ENCODE data around the gene MSL3B.
"Not testable (repeated sequence)": the region's sequence is repeated elsewhere in the genome, so short reads cannot be mapped to it uniquely, and the experiment has no call there.

The MSL3B gene

GRCh38 chr2:233882353-233882752 is 14.2 kb upstream of the MSL3B start:
- no peak for DNase-seq
- H3K9me3 ChIP-seq (replicated peaks; ENCODE audit: control insufficient read depth, low read depth, low read length): peaks cover 7% of the 10 kb centered on the region
- no peaks in the 10 kb centered on the region for H3K27me3 ChIP-seq (ENCODE audit: control insufficient read depth, insufficient read depth, low read length)

DNA sequence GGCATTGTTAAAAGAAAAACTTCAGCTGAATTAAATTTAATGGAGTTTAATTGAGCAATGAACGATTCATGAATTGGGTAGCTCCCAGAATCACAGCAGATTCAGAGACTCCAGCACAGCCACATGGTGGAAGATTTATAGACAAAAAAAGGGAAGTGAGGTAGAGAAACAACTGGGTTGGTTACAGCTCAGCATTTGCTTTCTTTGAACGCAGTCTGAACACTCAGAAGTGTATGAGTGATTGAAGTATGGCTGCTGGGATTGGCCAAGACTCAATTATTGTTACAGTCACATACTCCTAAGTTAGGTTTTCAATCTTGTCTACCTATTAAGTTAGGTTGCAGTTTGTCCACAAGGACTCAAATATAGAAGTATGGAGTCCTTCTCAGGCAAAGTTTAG is 3.9 kb upstream of the MSL3B start:
- 50% methylated on average over 1 of the region's 2 CpGs for WGBS (ENCODE audit: insufficient coverage)
- H3K9me3 ChIP-seq (replicated peaks; ENCODE audit: control insufficient read depth, low read depth, low read length); DNase-seq; H3K27me3 ChIP-seq (ENCODE audit: control insufficient read depth, insufficient read depth, low read length); H3K27ac ChIP-seq (ENCODE audit: low read length); H3K36me3 ChIP-seq (ENCODE audit: control insufficient read depth, insufficient read depth, low read length); H3K4me3 ChIP-seq (ENCODE audit: low read length); H3K4me1 ChIP-seq (ENCODE audit: control insufficient read depth, insufficient read depth, low read length): not testable (repeated sequence)

More at GRCh38 chr2:233882353-233882752, 14.2 kb upstream of the MSL3B start:
- Histone ChIP-seq H3K4me3 (ENCODE audit: low read length) (no peak overlapping the region), H3K36me3 (ENCODE audit: control insufficient read depth, insufficient read depth, low read length) (no peaks in the 10 kb centered on the region), H3K27ac (ENCODE audit: low read length) (no peak overlapping the region), H3K4me1 (ENCODE audit: control insufficient read depth, insufficient read depth, low read length) (no peaks in the 10 kb centered on the region)

DNA sequence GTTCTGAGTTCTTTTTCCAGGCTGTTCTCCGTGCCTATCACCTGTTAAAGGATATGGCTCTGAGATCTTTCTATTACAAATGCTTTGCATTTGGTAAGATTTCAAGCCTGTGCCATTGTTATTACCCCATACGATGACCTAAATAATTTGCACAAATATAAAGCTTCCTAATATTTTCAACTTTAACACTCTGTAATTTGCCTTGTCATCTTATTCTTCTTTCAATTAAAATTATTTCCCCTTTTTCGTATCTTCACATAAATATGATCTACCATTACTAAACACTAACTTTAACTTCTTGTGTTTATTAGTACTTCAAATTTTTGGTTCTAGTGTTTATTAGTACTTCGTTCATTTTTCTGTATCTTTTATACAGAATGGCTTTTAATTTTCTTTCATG is 3.2 kb upstream of the MSL3B start:
- Histone ChIP-seq H3K36me3 (ENCODE audit: control insufficient read depth, insufficient read depth, low read length) (no peaks in the 10 kb centered on the region), H3K27ac (ENCODE audit: low read length) (no peak overlapping the region), H3K4me1 (ENCODE audit: control insufficient read depth, insufficient read depth, low read length) (no peaks in the 10 kb centered on the region), H3K4me3 (ENCODE audit: low read length) (no peak overlapping the region), H3K27me3 (ENCODE audit: control insufficient read depth, insufficient read depth, low read length) (peaks cover 6% of the 10 kb centered on the region), H3K9me3 (replicated peaks; ENCODE audit: control insufficient read depth, low read depth, low read length) (no peaks in the 10 kb centered on the region)
- 60% methylated on average over 1 of the region's 4 CpGs for WGBS (ENCODE audit: insufficient coverage)
- DNase-seq: no peak

DNA sequence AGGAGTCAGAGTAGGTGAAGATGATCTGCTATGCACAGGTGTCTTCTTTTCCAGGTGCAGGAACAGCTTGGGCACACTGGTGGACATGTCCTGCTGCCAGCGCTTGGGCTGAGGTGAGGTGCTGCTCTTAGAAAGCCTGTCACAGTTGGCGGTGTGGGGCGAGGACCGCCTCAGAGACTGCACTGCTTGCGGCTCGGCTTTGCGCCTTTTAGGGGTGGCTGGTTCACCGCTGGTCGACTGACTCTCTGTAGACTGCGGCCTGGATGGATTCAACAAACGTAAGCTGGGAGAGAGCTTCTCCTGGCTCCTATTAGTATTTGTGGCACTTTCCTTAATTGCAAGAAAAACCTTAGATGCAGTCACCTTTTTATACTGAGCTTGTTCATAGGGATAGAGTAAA is 1.7 kb downstream of the MSL3B start:
- H3K36me3 ChIP-seq (ENCODE audit: control insufficient read depth, insufficient read depth, low read length): no peaks in the 10 kb centered on the region
- DNase-seq: no peak
- no peaks in the 10 kb centered on the region for H3K4me1 ChIP-seq (ENCODE audit: control insufficient read depth, insufficient read depth, low read length)
- H3K4me3 ChIP-seq (ENCODE audit: low read length): no peak overlapping the region
- no peak overlapping the region for H3K27ac ChIP-seq (ENCODE audit: low read length)
- WGBS (ENCODE audit: insufficient coverage): 98% methylated on average over 7 of the region's 11 CpGs
- H3K9me3 ChIP-seq (replicated peaks; ENCODE audit: control insufficient read depth, low read depth, low read length): peaks cover 2% of the 10 kb centered on the region
- H3K27me3 ChIP-seq (ENCODE audit: control insufficient read depth, insufficient read depth, low read length): peaks cover 4% of the 10 kb centered on the region

DNA sequence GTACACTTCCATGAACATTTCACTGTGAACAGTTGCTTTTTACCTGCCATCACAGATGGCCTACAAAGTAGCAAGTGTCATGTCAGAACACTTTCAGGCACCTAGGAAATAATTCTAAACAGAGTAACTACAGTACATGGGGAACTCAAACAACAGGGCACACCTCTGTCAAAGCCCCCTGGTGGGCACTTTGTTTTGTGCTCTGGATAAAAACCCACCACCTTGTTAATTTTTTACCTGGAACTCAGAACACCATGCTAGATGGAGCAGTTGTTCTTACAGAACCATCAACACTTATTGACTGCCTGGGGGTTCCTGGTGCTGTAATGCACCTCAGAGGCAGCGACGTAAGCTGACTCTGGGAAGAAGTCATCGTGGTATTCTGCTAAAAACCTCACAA is 2.3 kb downstream of the MSL3B start:
- Histone ChIP-seq H3K4me3 (ENCODE audit: low read length) (no peak overlapping the region), H3K27ac (ENCODE audit: low read length) (no peak overlapping the region), H3K4me1 (ENCODE audit: control insufficient read depth, insufficient read depth, low read length) (no peaks in the 10 kb centered on the region), H3K9me3 (replicated peaks; ENCODE audit: control insufficient read depth, low read depth, low read length) (peaks cover 2% of the 10 kb centered on the region), H3K27me3 (ENCODE audit: control insufficient read depth, insufficient read depth, low read length) (peaks cover 4% of the 10 kb centered on the region), H3K36me3 (ENCODE audit: control insufficient read depth, insufficient read depth, low read length) (no peaks in the 10 kb centered on the region)
- 100% methylated on average over 1 of the region's 3 CpGs for WGBS (ENCODE audit: insufficient coverage)
- no peak for DNase-seq

DNA sequence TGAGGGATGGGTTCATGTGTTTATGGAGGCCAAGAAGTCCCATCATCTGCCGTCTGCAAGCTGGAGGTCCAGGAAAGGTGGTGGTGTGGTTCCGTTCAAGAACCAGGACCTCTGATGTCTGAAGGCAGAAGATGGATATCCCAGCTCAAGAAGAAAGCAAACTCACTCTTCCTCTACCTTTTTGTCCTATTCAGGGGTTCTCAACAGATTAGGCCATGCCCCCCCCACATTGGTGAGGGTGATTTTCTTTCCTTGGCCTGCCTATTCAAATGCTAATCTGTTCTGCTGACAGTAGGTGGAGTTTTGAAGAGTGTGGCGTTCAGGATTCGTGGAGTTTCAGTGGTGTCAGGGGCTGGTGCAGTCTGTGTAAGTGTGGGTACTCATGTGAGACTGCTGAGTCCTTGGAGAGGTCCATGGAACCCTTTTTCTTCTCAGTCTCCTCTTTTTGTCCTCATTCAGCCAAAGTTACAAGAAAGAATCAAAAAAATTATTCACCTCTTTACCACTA is 5.9 kb downstream of the MSL3B start:
- H3K36me3 ChIP-seq (ENCODE audit: control insufficient read depth, insufficient read depth, low read length): no peaks in the 10 kb centered on the region
- no peak for DNase-seq
- no peaks in the 10 kb centered on the region for H3K4me1 ChIP-seq (ENCODE audit: control insufficient read depth, insufficient read depth, low read length)
- WGBS (ENCODE audit: insufficient coverage): 86% methylated on average over 1 of the region's 4 CpGs
- no peaks in the 10 kb centered on the region for H3K27me3 ChIP-seq (ENCODE audit: control insufficient read depth, insufficient read depth, low read length)
- peaks cover 2% of the 10 kb centered on the region for H3K9me3 ChIP-seq (replicated peaks; ENCODE audit: control insufficient read depth, low read depth, low read length)
- H3K27ac ChIP-seq (ENCODE audit: low read length): no peak overlapping the region
- no peak overlapping the region for H3K4me3 ChIP-seq (ENCODE audit: low read length)

- H3K27ac ChIP-seq (ENCODE audit: low read length): no peak overlapping the region
These were observed 9.9 kb downstream of the MSL3B start for GRCh38 chr2:233858331-233858730.

DNA sequence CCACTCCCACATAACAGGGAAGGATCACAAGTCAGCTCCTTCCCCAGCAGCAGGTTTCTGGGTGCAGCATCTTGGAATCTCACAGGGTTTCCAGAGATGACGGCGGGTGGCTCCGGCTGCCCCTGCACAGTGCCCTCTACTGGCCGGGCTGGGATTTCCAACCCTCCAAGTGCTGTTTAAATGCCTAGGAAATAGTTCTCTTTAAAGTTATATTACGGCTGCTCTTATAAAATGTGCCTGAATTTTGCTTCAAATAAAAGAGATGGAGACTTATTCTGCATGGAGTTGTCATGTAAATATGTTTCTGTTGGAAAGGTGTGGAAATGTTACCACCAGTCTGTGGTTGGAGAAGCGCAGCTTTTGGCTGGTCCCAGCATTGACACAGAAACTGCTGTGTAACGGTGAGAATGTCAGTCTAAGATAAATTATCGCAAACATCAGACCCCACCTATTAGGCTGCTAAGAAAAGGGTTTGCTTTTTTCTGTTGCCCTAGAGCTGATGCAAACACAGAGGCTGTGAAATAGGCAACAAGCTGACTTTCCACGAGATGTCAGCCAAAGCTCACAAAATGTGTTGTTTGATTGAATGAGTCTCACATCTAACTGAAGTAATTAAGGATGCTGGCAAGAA is 10.6 kb downstream of the MSL3B start:
- WGBS (ENCODE audit: insufficient coverage): 31% methylated on average over 6 of the region's 9 CpGs
- Histone ChIP-seq H3K4me1 (ENCODE audit: control insufficient read depth, insufficient read depth, low read length) (peaks cover 13% of the 10 kb centered on the region), H3K36me3 (ENCODE audit: control insufficient read depth, insufficient read depth, low read length) (no peaks in the 10 kb centered on the region), H3K27ac (ENCODE audit: low read length) (no peak overlapping the region), H3K27me3 (ENCODE audit: control insufficient read depth, insufficient read depth, low read length) (no peaks in the 10 kb centered on the region), H3K4me3 (ENCODE audit: low read length) (no peak overlapping the region), H3K9me3 (replicated peaks; ENCODE audit: control insufficient read depth, low read depth, low read length) (no peaks in the 10 kb centered on the region)
- no peak for DNase-seq

More at GRCh38 chr2:233858331-233858730, 9.9 kb downstream of the MSL3B start:
- no peak for DNase-seq
- H3K27me3 ChIP-seq (ENCODE audit: control insufficient read depth, insufficient read depth, low read length): no peaks in the 10 kb centered on the region
- H3K4me1 ChIP-seq (ENCODE audit: control insufficient read depth, insufficient read depth, low read length): peaks cover 12% of the 10 kb centered on the region
- H3K36me3 ChIP-seq (ENCODE audit: control insufficient read depth, insufficient read depth, low read length): no peaks in the 10 kb centered on the region
- 100% methylated on average over 1 of the region's 4 CpGs for WGBS (ENCODE audit: insufficient coverage)
- no peaks in the 10 kb centered on the region for H3K9me3 ChIP-seq (replicated peaks; ENCODE audit: control insufficient read depth, low read depth, low read length)
- no peak overlapping the region for H3K4me3 ChIP-seq (ENCODE audit: low read length)

GRCh38 chr2:233856184-233856583 is 12.0 kb downstream of the MSL3B start:
- no peak for DNase-seq
- no peak overlapping the region for H3K4me3 ChIP-seq (ENCODE audit: low read length)
- H3K4me1 ChIP-seq (ENCODE audit: control insufficient read depth, insufficient read depth, low read length): peaks cover 15% of the 10 kb centered on the region
- peaks cover 5% of the 10 kb centered on the region for H3K36me3 ChIP-seq (ENCODE audit: control insufficient read depth, insufficient read depth, low read length)
- no peak overlapping the region for H3K27ac ChIP-seq (ENCODE audit: low read length)
- 92% methylated on average over 5 of the region's 5 CpGs for WGBS (ENCODE audit: insufficient coverage)
- no peaks in the 10 kb centered on the region for H3K9me3 ChIP-seq (replicated peaks; ENCODE audit: control insufficient read depth, low read depth, low read length)
- no peaks in the 10 kb centered on the region for H3K27me3 ChIP-seq (ENCODE audit: control insufficient read depth, insufficient read depth, low read length)

- H3K4me3 ChIP-seq (ENCODE audit: low read length): no peak overlapping the region
- 74% methylated on average over 5 of the region's 5 CpGs for WGBS (ENCODE audit: insufficient coverage)
- peak; percentile 44 for DNase-seq
These were observed 12.8 kb downstream of the MSL3B start for GRCh38 chr2:233855345-233855744.

More at GRCh38 chr2:233855345-233855744, 12.8 kb downstream of the MSL3B start:
- peaks cover 15% of the 10 kb centered on the region for H3K4me1 ChIP-seq (ENCODE audit: control insufficient read depth, insufficient read depth, low read length)
- no peaks in the 10 kb centered on the region for H3K9me3 ChIP-seq (replicated peaks; ENCODE audit: control insufficient read depth, low read depth, low read length)
- H3K27ac ChIP-seq (ENCODE audit: low read length): peak overlapping the region; percentile 54
- no peaks in the 10 kb centered on the region for H3K27me3 ChIP-seq (ENCODE audit: control insufficient read depth, insufficient read depth, low read length)
- peaks cover 13% of the 10 kb centered on the region for H3K36me3 ChIP-seq (ENCODE audit: control insufficient read depth, insufficient read depth, low read length)

All from muscle of leg (tissue), 3 donors.